ENCODE measurements around the gene SLC44A1. TPM values are rescaled to one million over a fixed set of nuclear protein-coding genes. Genes with fewer than 3 reads are reported as not detected.

SLC44A1 gene
- polyA plus RNA-seq, 2 of the 4 experiments (the other 2 are of a cell fraction), result 19.6 to 27.2 TPM

- ChIA-PET POLR2A (interaction anchor here (1.0 kb wide), 1 partner anchor 171 kb away, joined by 3 read pairs; the partner anchor contains the start of gene SLC44A1), CTCF (interaction anchor here (0.6 to 12.2 kb wide), 69 partner anchors 10 to 652 kb away, joined by 3 to 185 read pairs (median 4); partner anchors contain the start of genes ABCA1, NIPSNAP3B and SLC44A1)
- ATAC-seq, result no peak
- Histone ChIP-seq H3K27ac (no peak overlapping the region), H3K9me3 (no peaks in the 10 kb centered on the region), H3K4me1 (peaks cover 10% of the 10 kb centered on the region; the same call in 1 of the 3 replicates), H3K4me3 (no peak overlapping the region), H3K4me2 (peak overlapping the region; percentile 59; the same call in 1 of the 3 replicates)
- TF ChIP-seq HOXB5 (CRISPR knock-in tag; IDR thresholded peaks at IDR 0.05) (no peak), USF2 (IDR thresholded peaks at IDR 0.05) (no peak), NPAS2 (CRISPR knock-in tag; IDR thresholded peaks at IDR 0.05; ENCODE audit: borderline replicate concordance) (no peak), RARB (CRISPR knock-in tag; IDR thresholded peaks at IDR 0.05) (no peak), ESRRA (IDR thresholded peaks at IDR 0.05; ENCODE audit: borderline replicate concordance, low read length) (no peak), JUN (IDR thresholded peaks at IDR 0.05) (no peak), RAD21 (conservative IDR thresholded peaks at IDR 0.05 in 1 of 2, IDR thresholded peaks at IDR 0.05 in 1 of 2) (no peak), FOSB (CRISPR knock-in tag; IDR thresholded peaks at IDR 0.05) (no peak), RCOR1 (IDR thresholded peaks at IDR 0.05; ENCODE audit: low read depth, low read length) (no peak), ZNF302 (CRISPR knock-in tag; IDR thresholded peaks at IDR 0.05) (no peak)
- no peak for FAIRE-seq
- DNase-seq (ENCODE audit: low read depth in 1 of 2, low spot score in 1 of 2), result no peak
- WGBS (ENCODE audit: missing lambda C conversion rate), result 70% methylated on average over 8 of the region's 8 CpGs
Measured at GRCh38 chr9:105415662-105415980, 171.2 kb downstream of the SLC44A1 start.

GRCh38 chr9:105416840-105417239 lies 172.4 kb downstream of the SLC44A1 start:
- WGBS (ENCODE audit: missing lambda C conversion rate), result 91% methylated on average over 1 of the region's 1 CpG
- Histone ChIP-seq H3K27ac (no peak overlapping the region), H3K4me1 (peaks cover 10% of the 10 kb centered on the region; the same call in 1 of the 3 replicates), H3K4me2 (no peak overlapping the region), H3K9me3 (no peaks in the 10 kb centered on the region), H3K4me3 (no peak overlapping the region)
- ATAC-seq (no peak), FAIRE-seq (no peak), DNase-seq (ENCODE audit: low read depth in 1 of 2, low spot score in 1 of 2) (no peak)
- TF ChIP-seq HDAC2 (IDR thresholded peaks at IDR 0.05) (no peak), NPAS2 (CRISPR knock-in tag; IDR thresholded peaks at IDR 0.05; ENCODE audit: borderline replicate concordance) (no peak), CHD2 (IDR thresholded peaks at IDR 0.05; ENCODE audit: low read length, partially characterized antibody) (no peak), ZFP36 (IDR thresholded peaks at IDR 0.05; ENCODE audit: borderline replicate concordance, partially characterized antibody) (no peak), RCOR1 (IDR thresholded peaks at IDR 0.05; ENCODE audit: low read depth, low read length) (no peak), NR3C1 (IDR thresholded peaks at IDR 0.05) (no peak), HOXA7 (CRISPR knock-in tag; IDR thresholded peaks at IDR 0.05) (no peak), TFCP2L1 (CRISPR knock-in tag; IDR thresholded peaks at IDR 0.05) (no peak), ATOH8 (CRISPR knock-in tag; IDR thresholded peaks at IDR 0.05; ENCODE audit: low read depth) (no peak), RNF2 (IDR thresholded peaks at IDR 0.05; ENCODE audit: borderline replicate concordance, low read depth) (no peak), TP53 (CRISPR knock-in tag; IDR thresholded peaks at IDR 0.05) (no peak), SMC3 (IDR thresholded peaks at IDR 0.05) (no peak), NFE2L2 (conservative IDR thresholded peaks at IDR 0.05; ENCODE audit: low read length) (no peak), PBX3 (IDR thresholded peaks at IDR 0.05) (no peak), ELK1 (IDR thresholded peaks at IDR 0.05; ENCODE audit: low read depth, low read length) (no peak), SREBF2 (IDR thresholded peaks at IDR 0.05) (no peak), KDM1A (IDR thresholded peaks at IDR 0.05; ENCODE audit: low read depth) (no peak)
- CTCF ChIA-PET, result interaction anchor here (0.8 to 12.2 kb wide), 6 partner anchors 228 to 637 kb away, joined by 3 to 185 read pairs (median 20); partner anchors contain the start of gene ABCA1
- POLR2A ChIA-PET, result no interaction called here
